Testis (tissue), 3 donors: ENCODE data around the gene C1QTNF3. TPM values are rescaled to one million over a fixed set of nuclear protein-coding genes. Genes with fewer than 3 reads are reported as not detected.

Source experiments
- DNase-seq: peaks from one replicate; pipeline ENCODE4 v3.0.0-alpha.2; 2019
- H3K27ac ChIP-seq, 2 donors: fragments of 200-600 bp; sonication (generic); one replicate each; pipeline ENCODE4 v1.5.1; 2019
- H3K27me3 ChIP-seq: fragments of 200-600 bp; sonication (generic); one replicate; pipeline ENCODE4 v1.5.1; 2019
- H3K36me3 ChIP-seq: fragments of 200-600 bp; sonication (generic); one replicate; pipeline ENCODE4 v1.5.1; 2017; ENCODE audit warnings: low read depth; ENCODE audit errors: missing control alignments
- H3K4me1 ChIP-seq: fragments of 200-600 bp; sonication (generic); one replicate; pipeline ENCODE4 v1.5.1; 2019
- H3K4me3 ChIP-seq, 2 donors: fragments of 200-600 bp; sonication (generic); one replicate each; pipeline ENCODE4 v1.5.1; 2017 to 2019
- H3K9me3 ChIP-seq: fragments of 200-600 bp; sonication (generic); one replicate; pipeline ENCODE4 v1.5.1; 2017
- POLR2A ChIP-seq: fragments of 450-650 bp; IDR thresholded peaks from one replicate; pipeline ENCODE4 v1.6.1; 2017; ENCODE audit warnings: antibody characterized with exemption, mild to moderate bottlenecking, moderate library complexity
- WGBS, 2 donors: methylation state at CpG; one replicate each; pipeline ENCODE4 v1.1.5; 2018; 5-methylcytosine and 5-hydroxymethylcytosine counted together
- intact Hi-C: fragments of 100-400 bp; cut with DNase I; formaldehyde crosslinking; loops from one replicate; pipeline ENCODE4 v1.15.1; 2023; ENCODE audit warnings: low total_unique reads
- polyA plus RNA-seq: library from polyadenylated mRNA; stranded (reverse); fragments of 350-450 nt; fragmentation: Illumina TruSeq; extraction: RNeasy Lipid Tissue Mini Kit (QIAGEN cat#74804); gene quantifications from one replicate; pipeline ENCODE4 v1.2.3, GENCODE V29; 2014; ENCODE audit warnings: low read depth, low replicate concordance; ENCODE audit not compliant: insufficient read depth
- total RNA-seq, 2 donors: library from RNA; depleted of rRNA; stranded (reverse); fragments of >200 nt; gene quantifications; one replicate each; pipeline ENCODE4 v1.2.3, GENCODE V29; 2016
- TF ChIP-seq, protein P1 (sequence below), 3 experiments: fragments of 450-650 bp in 2 of 3; fragments of 200-600 bp in 1 of 3; sonication (generic) in 1 of 3; IDR thresholded peaks; one replicate each; pipeline ENCODE4 v1.5.1; 2016 to 2019; ENCODE audit warnings: antibody characterized with exemption in 3 of 3, mild to moderate bottlenecking in 2 of 3, moderate library complexity in 1 of 3

C1QTNF3 gene
- total and polyA plus RNA-seq, 3 donors from 2014 or later = 14.1 to 31.3 (median 27.1) TPM

GRCh38 chr5:34058532-34058931 lies 15.5 kb upstream of the C1QTNF3 start:
- no peaks in the 10 kb centered on the region for H3K9me3 ChIP-seq
- H3K36me3 ChIP-seq = no peaks in the 10 kb centered on the region
- TF ChIP-seq POLR2A = no peak
- TF ChIP-seq, protein P1, sequence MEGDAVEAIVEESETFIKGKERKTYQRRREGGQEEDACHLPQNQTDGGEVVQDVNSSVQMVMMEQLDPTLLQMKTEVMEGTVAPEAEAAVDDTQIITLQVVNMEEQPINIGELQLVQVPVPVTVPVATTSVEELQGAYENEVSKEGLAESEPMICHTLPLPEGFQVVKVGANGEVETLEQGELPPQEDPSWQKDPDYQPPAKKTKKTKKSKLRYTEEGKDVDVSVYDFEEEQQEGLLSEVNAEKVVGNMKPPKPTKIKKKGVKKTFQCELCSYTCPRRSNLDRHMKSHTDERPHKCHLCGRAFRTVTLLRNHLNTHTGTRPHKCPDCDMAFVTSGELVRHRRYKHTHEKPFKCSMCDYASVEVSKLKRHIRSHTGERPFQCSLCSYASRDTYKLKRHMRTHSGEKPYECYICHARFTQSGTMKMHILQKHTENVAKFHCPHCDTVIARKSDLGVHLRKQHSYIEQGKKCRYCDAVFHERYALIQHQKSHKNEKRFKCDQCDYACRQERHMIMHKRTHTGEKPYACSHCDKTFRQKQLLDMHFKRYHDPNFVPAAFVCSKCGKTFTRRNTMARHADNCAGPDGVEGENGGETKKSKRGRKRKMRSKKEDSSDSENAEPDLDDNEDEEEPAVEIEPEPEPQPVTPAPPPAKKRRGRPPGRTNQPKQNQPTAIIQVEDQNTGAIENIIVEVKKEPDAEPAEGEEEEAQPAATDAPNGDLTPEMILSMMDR (IDR thresholded peaks at IDR 0.05) = no peak

GRCh38 chr5:34057569-34057968 lies 14.6 kb upstream of the C1QTNF3 start:
- no peaks in the 10 kb centered on the region for H3K4me1 ChIP-seq
- H3K27me3 ChIP-seq = no peaks in the 10 kb centered on the region
- intact Hi-C loops = no loop called here
- DNase-seq = no peak
- no peaks in the 10 kb centered on the region for H3K36me3 ChIP-seq
- TF ChIP-seq POLR2A = no peak
- TF ChIP-seq, protein P1 (IDR thresholded peaks at IDR 0.05) = no peak
- WGBS, 2 donors = 88 to 96% methylated on average over 5 of the region's 5 CpGs
- no peaks in the 10 kb centered on the region for H3K9me3 ChIP-seq
- no peak overlapping the region for H3K4me3 ChIP-seq
- no peak overlapping the region for H3K27ac ChIP-seq

More at GRCh38 chr5:34058532-34058931, 15.5 kb upstream of the C1QTNF3 start:
- no peak for DNase-seq
- intact Hi-C loops = no loop called here
- Histone ChIP-seq H3K4me1 (no peaks in the 10 kb centered on the region), H3K27me3 (no peaks in the 10 kb centered on the region), H3K4me3 (no peak overlapping the region), H3K27ac (no peak overlapping the region)
- 86 to 98% methylated on average over 2 of the region's 2 CpGs for WGBS, 2 donors

- Histone ChIP-seq H3K4me3 (no peak overlapping the region), H3K27ac (no peak overlapping the region), H3K27me3 (no peaks in the 10 kb centered on the region), H3K4me1 (no peaks in the 10 kb centered on the region), H3K9me3 (no peaks in the 10 kb centered on the region), H3K36me3 (no peaks in the 10 kb centered on the region)
- intact Hi-C loops = no loop called here
- no peak for DNase-seq
- 91 to 97% methylated on average over 3 of the region's 3 CpGs for WGBS, 2 donors
- TF ChIP-seq, protein P1 (IDR thresholded peaks at IDR 0.05) = no peak
- no peak for TF ChIP-seq POLR2A
These were observed 14.1 kb upstream of the C1QTNF3 start for GRCh38 chr5:34057118-34057517.

- Histone ChIP-seq H3K36me3 (no peaks in the 10 kb centered on the region), H3K4me3 (no peak overlapping the region), H3K27ac (no peak overlapping the region), H3K9me3 (no peaks in the 10 kb centered on the region), H3K27me3 (no peaks in the 10 kb centered on the region), H3K4me1 (no peaks in the 10 kb centered on the region)
- TF ChIP-seq, protein P1 (IDR thresholded peaks at IDR 0.05) = no peak
- no peak for TF ChIP-seq POLR2A
- no peak for DNase-seq
- intact Hi-C loops = no loop called here
- WGBS, 2 donors = 62 to 84% methylated on average over 3 of the region's 3 CpGs
These were observed 12.7 kb upstream of the C1QTNF3 start for GRCh38 chr5:34055667-34056066.

- Histone ChIP-seq H3K9me3 (no peaks in the 10 kb centered on the region), H3K27ac (no peak overlapping the region), H3K27me3 (no peaks in the 10 kb centered on the region), H3K4me3 (no peak overlapping the region), H3K4me1 (no peaks in the 10 kb centered on the region), H3K36me3 (no peaks in the 10 kb centered on the region)
- no peak for TF ChIP-seq POLR2A
- TF ChIP-seq, protein P1 (IDR thresholded peaks at IDR 0.05) = no peak
- DNase-seq = no peak
- intact Hi-C loops = no loop called here
- WGBS, 2 donors = 88 to 100% methylated on average over 1 of the region's 1 CpG
These were observed 11.4 kb upstream of the C1QTNF3 start for GRCh38 chr5:34054400-34054729.
